NCI-H2107 treated with DMSO at 0.1 percent for 48 hours (cell line): ENCODE measurements around the gene HLA-C.
A peak's percentile ranks its signal among the peaks of the same experiment; 100 is the strongest.
"Not testable (repeated sequence)": the region's sequence is repeated elsewhere in the genome, so short reads cannot be mapped to it uniquely, and the experiment has no call there.

Experiments used
- DNase-seq: peaks from one replicate; lab custom pipeline; 2025; ENCODE audit not compliant: unreplicated experiment; lab: John Stamatoyannopoulos, UW

HLA-C gene

DNA sequence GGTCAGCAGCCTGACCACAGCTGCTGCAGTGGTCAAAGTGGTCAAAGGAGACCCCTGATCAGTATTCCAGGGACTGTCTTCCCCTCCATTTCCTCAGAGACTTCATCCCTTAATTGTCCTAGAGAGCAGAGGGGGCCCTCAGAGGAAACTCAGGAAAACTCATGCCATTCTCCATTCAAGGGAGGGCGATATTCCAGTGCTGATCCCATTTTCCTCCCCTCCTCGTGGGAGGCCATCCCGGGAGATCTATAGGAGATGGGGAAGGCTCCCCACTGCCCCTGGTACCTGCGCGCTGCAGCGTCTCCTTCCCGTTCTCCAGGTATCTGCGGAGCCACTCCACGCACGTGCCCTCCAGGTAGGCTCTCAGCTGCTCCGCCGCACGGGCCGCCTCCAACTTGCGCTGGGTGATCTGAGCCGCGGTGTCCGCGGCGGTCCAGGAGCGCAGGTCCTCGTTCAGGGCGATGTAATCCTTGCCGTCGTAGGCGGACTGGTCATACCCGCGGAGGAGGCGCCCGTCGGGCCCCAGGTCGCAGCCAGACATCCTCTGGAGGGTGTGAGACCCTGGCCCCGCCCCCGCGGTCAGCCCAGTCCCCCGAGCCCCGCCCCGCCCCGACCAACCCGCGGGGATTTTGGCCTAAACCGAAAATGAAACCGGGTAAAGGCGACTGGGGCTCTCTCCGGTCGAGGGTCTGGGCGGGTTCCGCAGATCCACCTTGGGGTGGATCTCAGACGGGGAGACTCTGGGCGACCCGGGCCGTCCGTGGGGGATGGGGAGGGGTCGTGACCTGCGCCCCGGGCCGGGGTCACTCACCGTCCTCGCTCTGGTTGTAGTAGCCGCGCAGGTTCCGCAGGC lies 878 bp downstream of the HLA-C start:
- DNase-seq = no peak

DNA sequence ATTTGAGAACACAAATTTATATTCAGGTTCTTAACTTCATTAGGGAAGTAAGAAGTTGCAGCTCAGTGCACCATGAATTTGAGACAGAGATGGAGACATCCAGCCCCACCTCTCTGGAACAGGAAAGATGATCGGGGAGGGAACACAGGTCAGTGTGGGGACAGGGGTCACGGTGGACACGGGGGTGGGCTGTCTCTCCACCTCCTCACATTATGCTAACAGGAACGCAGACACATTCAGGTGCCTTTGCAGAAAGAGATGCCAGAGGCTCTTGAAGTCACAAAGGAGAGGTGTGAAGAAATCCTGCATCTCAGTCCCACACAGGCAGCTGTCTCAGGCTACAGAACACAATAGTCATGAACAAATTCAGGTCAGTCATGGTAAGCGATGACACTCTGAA lies 3.1 kb downstream of the HLA-C start:
- DNase-seq = no peak

DNA sequence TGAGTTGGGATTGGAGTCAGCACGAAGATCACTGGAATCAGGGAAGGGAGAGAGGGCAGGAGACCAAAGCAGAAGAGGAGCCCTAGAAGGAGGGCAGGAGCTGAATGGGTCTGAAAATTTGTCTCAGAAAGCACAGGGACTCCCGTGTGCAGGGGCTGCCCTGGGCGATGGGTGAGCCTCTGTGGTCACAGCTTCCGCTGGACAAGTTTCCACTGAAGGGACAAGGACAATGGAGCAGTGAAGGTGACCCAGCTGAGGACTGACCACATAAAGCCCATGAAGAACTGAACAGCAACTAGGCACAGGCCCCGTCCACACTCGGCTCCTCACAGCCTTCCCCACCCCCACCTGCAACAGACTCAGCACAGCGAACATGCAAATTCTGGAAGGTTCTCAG lies 3.5 kb downstream of the HLA-C start:
- no peak for DNase-seq

DNA sequence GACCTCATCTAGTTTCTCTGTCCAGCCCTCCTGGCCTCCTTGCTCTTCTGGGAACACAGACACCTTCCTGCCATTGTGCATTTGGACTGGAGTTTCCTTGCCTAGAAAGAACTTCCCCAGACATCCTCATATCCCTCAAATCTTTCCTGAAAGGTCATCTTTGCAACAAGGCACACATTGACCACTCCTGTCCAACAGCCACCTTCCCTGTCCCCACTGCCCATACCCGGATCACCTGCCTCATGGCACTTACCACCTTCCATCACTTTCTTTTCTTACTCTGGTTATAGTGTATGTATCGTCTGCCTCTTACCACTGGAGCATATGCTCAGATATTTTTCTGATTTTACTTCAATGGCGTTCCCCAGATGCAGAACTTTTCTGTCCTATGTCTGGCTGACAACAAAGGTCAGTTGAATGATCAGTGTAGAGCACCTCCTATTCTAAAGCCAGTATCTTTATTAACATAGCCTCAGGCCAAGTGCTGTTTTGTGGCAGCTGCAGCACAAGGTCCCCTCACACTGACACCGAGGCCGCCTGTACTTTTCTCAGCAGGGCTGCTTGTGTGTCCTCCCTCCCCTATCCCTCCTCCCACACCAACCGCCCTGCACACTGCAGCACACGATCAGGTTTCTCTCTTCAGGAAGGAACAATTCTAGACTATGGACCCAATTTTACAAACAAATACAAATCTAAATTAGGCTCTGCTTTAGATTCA lies 4.1 kb downstream of the HLA-C start:
- DNase-seq = peak; percentile 5

DNA sequence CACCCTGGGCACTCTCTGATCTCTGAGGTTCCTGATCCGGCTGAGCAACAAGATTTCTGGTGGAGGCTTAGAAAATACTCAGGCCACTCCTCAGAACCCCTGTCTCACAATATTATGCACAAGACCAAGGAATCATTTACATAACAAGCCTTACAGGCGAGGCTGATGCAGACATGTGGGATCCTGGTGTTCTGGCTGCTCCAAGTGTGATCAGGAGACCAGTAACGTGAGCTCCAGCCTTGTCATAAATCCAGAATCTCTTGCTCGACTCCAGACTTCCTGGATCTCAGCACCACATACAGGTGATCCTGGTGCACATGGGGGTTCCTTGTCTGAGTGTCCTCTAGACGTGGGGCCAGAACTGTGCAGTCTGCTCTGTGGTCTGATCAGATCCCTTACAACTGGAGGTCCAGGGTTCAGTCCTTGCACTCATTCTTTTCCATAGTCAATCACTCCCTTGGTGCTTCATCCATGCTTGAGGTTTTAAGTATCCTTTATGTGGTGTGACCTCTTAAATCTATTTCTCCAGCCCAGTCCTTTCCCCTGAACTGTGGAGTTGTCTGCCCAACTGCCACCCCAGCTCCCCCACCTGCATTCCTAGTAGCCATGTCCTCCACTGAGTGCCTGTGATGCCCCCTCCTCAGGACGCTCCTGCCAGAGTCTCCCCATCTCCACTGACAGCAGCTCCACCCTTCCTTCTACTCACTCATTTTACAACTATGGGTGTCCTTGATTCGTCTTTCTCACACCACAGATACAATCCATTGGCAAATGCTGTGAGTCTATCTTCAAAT lies 5.1 kb downstream of the HLA-C start:
- no peak for DNase-seq

DNA sequence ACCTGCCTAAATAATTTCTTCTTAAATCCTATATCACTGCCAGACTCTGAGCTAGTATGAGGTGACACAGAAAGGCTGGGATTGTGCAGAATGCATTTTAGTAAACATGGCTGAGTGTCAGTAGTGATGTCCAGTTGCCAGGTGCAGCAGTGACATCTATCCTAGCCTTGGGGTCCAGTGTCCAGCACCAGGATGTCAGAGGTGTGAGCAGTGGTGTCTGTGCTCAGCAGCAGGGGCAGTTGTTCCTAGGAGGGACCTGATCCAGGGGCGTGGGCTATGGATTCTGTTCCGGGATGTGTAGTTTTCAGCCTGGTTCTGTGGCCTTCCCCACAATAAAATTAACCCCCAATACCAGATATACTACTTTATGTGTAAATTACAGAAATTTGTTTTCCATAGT lies 6.0 kb downstream of the HLA-C start:
- DNase-seq = no peak

DNA sequence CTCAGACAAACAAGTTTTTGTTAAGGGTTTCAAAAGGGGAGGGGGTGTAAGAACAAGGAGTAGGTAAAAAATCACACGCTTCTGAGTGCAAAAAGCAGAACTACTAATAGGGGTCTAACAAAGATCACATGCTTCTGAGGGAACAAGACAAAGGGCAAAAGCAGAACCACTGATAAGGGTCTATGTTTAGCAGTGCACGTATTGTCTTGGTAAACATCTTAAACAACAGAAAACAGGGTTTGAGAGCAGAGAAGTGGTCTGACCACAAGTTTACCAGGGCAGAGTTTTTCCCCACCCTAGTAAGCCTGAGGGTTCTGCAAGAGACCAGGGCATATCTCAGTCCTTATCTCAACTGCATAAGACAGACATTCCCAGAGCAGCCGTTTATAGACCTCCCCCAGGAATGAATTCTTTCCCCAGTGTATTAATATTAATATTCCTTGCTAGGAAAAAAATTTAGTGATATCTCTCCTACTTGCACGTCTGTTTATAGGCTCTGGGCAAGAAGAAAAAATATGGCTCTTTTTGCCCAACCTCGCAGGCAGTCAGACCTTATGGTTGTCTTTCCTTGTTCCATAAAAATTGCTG lies 8.5 kb downstream of the HLA-C start:
- not testable (repeated sequence) for DNase-seq

DNA sequence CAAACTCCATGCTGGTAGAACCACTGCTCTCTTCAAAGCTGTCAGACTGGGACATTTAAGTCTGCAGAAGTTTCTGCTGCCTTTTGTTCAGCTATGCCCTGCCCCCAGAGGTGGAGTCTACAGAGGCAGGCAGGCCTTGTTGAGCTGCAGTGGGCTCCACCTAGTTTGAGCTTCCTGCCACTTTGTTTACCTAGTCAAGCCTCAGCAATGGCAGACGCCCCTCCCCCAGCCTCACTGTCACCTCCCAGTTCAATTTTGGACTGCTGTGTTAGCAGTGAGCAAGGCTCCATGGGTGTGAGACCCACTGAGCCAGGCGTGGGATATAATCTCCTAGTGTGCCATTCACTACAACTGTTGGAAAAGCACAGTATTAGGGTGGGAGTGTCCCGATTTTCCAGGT lies 11.9 kb downstream of the HLA-C start:
- DNase-seq = not testable (repeated sequence)

DNA sequence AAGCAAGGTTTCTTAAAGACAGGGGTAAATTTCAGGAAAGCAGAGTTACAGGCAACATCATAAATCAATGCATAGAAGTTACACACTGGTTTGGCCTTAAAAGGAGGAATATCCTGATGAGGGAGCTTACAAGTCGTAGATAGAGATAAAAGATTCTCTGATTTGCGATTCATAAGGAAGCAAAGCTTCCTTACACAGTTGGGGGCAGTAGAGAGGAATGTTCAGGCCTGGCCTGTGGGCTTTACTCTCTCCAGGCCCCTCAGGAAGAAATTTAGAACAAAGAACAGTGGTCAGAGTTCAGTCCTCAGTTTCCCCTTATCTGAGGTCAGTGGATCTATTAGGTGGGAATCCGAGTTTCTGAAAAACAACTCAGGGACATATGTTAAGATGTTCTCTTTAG lies 19.3 kb downstream of the HLA-C start:
- DNase-seq = no peak

DNA sequence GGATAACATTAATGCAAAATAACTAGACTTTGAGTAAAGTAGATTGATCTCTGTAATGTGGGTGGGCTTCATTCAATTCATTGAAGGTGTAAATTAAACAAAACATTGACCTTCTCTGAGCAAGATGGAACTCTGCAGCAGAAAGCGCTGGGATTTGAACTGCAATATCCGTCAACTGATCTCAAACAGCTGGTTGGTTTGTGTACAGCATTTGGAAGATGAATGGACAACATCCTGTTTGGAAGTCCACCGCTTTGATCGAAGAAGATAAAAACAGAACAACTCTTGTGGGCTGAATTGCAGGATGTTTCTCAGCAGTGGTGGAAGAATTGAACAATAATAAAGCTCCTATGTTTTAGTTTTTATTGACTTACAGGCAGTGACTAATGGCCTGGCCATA lies 20.6 kb downstream of the HLA-C start:
- DNase-seq = no peak

DNA sequence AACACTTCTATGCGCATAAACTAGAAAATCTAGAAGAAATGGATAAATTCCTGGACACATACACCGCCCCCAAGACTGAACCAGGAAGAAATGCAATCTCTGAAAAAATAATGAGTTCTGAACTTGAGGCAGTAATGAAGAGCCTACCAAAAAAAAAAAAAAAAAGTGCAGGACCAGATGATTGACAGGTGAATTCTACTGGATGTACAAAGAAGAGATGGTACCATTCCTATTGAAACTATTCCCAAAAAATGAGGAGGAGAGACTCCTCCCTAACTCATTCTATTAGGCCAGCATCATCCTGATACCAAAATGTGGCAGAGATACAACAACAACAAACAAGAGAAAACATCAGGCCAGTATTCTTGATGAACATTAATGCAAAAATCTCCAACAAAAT lies 22.7 kb downstream of the HLA-C start:
- no peak for DNase-seq

DNA sequence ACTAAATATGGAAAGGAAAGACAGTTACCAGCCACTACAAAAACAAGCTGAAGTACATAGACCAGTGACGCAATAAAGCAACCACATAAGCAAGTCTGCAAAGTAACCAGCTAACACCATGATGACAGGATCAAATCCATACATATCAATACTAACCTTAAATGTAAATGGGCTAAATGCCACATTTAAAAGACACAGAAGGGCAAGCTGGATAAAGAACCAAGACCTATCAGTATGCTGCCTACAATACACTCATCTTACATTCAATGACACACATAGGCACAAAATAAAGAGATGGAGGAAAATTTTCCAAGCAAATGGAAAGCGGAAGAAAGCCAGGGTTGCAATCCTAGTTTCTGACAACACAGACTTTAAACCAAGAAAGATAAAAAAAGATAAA lies 24.1 kb downstream of the HLA-C start:
- no peak for DNase-seq

DNA sequence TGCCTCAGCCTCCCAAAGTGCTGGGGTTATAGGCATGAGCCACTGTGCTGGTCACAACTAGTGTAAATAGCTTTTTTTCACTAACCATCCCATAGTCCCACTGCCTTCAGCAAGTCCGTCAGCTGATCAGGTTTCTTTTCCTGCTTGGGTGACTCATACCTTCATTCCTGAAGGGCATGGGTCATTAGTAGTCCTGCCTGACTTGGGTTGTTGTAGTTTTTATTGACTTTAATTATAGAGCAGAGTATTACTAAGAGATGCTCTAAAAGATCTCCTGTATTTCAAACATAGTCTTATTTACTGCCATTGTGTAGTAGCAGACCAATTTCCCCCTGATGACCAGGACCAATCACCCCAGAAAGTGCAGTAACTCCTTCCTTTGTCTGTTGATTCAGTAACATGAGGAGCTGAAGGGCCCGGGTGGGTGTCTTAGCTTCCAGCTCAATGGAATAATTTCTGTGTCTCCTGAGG lies 25.8 kb downstream of the HLA-C start:
- no peak for DNase-seq

DNA sequence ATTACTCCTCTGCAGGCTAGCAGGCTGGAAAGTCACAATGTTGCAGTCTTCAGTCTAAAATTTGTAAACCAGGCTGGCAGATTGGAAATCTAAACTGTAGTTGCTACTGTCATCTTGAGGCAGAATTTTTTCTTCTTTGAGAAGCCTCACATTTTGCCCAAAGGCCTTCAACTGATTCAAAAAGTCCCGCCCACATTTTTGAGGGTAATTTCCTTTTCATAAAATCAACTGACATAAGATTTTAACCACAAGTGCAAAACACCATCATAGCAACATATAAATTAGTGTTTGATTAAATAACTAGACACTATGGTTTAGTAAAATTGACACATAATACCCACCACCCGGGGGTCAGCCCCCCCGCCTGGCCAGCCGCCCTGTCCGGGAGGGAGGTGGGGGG lies 28.4 kb downstream of the HLA-C start:
- DNase-seq = no peak

DNA sequence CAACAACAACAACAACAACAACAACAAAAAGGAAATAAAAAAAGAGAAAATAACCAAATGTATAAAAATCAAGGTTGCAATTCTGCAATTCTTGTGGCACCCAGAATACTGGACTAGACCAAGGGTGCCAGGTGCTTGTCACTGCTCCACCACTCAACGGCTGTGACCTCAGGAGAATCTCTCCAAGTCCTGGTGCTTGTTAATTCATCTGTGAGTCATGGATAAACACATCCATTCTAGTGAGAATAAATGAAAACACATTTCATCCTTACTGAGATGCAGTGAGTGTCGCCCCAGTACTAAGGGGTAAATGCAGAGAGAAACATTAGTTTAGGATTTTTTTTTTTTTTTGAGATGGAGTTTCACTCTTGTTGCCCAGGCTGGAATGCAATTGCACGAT lies 32.0 kb downstream of the HLA-C start:
- no peak for DNase-seq

DNA sequence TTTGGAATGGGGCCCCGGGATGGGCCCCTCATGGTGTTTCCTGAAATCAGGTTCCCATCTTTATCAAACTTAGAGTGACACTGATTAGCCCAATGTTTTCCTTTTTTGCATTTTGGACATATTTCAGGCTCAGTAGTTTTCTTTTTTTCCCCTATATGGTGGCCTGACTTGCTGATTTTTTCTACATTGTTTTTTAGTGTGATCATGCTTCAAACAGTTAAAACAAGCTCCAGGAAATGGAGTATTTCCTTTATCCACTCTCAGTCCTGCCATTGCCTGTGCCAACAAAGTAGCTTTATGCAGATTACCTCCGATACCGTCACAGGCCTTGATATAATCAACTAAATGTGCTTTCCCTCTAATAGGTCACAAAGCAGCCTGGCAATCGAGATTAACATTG lies 37.8 kb downstream of the HLA-C start:
- not testable (repeated sequence) for DNase-seq

DNA sequence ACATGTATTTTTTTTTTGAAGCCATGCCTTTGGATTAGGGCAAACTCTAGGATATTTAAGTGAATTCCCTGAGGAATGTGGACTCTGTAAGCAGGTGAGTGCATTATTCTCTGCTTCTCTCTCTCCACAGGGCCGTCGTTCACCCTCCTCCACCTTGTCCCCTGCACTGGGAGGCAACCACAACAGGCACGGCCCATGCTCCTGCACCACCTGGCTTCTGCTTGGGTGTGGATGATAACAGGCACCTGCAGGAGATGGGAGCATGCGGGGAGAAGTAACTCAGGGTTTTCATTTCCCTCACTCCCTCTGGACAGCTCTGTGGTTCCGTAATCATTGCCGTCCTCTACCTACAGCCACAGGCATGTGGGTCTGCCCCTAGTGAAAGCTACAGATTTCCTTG lies 43.4 kb downstream of the HLA-C start:
- DNase-seq = no peak

DNA sequence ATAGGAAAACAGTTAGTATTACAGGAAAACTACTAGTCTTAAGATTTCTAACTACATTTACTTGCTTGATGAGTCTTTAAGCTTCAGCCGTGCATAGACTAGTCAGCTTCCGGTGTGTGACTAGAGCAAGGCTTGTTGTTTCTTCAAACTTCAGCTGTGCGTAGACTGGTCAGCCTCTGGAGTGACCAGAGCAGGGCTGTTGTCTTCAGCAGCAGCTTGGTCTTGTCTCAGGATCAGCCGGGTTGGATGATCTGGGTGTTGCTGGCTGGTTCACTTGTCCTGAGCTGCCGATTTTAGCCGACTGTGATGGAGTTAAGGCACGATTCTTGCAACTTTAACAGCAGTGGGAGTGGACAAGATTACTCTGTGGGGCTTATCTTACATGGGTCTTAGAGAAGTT lies 44.7 kb downstream of the HLA-C start:
- no peak for DNase-seq

DNA sequence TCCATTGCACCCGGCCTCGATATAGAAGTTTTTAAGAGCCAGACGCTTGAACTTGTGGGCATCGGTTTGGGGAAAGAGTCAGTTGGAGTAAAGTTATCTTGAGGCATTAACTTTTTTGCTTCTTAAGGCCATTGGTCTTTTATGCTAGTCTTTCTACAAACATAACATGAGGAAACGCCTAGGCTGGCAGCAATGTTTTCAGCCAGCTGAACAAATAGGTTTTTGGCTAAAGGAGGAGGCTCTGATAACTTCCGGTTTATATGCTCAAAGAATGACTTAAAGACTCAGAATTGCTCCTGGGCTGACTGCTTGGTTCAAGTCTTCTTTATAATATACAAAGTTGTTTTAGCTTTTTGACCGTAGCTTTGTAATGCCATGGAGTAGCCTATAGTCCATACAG lies 46.2 kb downstream of the HLA-C start:
- DNase-seq = no peak

DNA sequence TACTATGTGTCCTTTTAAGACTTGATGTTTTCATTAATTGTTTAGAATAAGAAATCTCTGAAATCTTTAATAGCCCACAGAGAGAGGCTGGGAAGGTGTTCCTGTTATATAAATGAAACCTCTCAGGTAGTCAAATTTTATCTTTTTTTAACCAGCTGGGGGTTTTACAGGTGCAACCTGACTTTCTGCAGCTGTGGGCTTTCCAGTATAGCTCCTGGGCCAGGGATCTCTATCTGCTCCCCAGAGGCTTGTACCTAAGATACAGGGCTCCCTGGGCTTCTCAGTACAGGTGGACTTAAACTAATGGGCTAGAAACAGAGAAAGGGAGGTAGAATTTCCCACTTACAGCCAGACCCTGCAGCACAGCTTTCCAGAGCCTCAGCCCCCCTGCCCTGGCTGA lies 49.4 kb downstream of the HLA-C start:
- DNase-seq = no peak
